NCI-H2171 treated with DMSO at 0.1 percent for 48 hours (cell line): ENCODE results near the gene FSIP1.

ENCODE experiments used
- DNase-seq: peaks from one replicate; lab custom pipeline; 2025; lab: John Stamatoyannopoulos, UW

The FSIP1 gene

GRCh38 chr15:39792025-39792843 is 9.6 kb upstream of the FSIP1 start:
- no peak for DNase-seq

GRCh38 chr15:39789736-39790135 is 7.1 kb upstream of the FSIP1 start:
- DNase-seq: peak; percentile 64

GRCh38 chr15:39788800-39789565 is 6.3 kb upstream of the FSIP1 start:
- no peak for DNase-seq

GRCh38 chr15:39788108-39788507 is 5.5 kb upstream of the FSIP1 start:
- DNase-seq: no peak

GRCh38 chr15:39787479-39787878 is 4.8 kb upstream of the FSIP1 start:
- no peak for DNase-seq

GRCh38 chr15:39786447-39787056 is 3.9 kb upstream of the FSIP1 start:
- DNase-seq: peak; percentile 82

GRCh38 chr15:39785841-39786240 is 3.2 kb upstream of the FSIP1 start:
- peak; percentile 91 for DNase-seq

- DNase-seq: peak; percentile 13
Measured at GRCh38 chr15:39785139-39785538, 2.5 kb upstream of the FSIP1 start.

GRCh38 chr15:39784638-39785037 is 2.0 kb upstream of the FSIP1 start:
- no peak for DNase-seq

GRCh38 chr15:39784125-39784524 is 1.5 kb upstream of the FSIP1 start:
- DNase-seq: no peak

GRCh38 chr15:39783244-39783820 is 691 bp upstream of the FSIP1 start:
- peak; percentile 5 for DNase-seq

- DNase-seq: peak; percentile 71
Measured at GRCh38 chr15:39781967-39782302, 706 bp downstream of the FSIP1 start.

- no peak for DNase-seq
Measured at GRCh38 chr15:39781147-39781966, 1.3 kb downstream of the FSIP1 start.

- DNase-seq: no peak
Measured at GRCh38 chr15:39778021-39778420, 4.6 kb downstream of the FSIP1 start.

GRCh38 chr15:39777496-39777895 is 5.1 kb downstream of the FSIP1 start:
- no peak for DNase-seq

GRCh38 chr15:39776068-39776467 is 6.6 kb downstream of the FSIP1 start:
- DNase-seq: no peak

- no peak for DNase-seq
Measured at GRCh38 chr15:39774688-39775267, 7.9 kb downstream of the FSIP1 start.

- DNase-seq: peak; percentile 71
Measured at GRCh38 chr15:39770748-39771689, 11.6 kb downstream of the FSIP1 start.

- DNase-seq: peak; percentile 44
Measured at GRCh38 chr15:39767921-39768320, 14.7 kb downstream of the FSIP1 start.

- DNase-seq: no peak
Measured at GRCh38 chr15:39761006-39761405, 21.6 kb downstream of the FSIP1 start.
